ENCODE data around the gene SYNCRIP. TPM values are rescaled to one million over a fixed set of nuclear protein-coding genes. Genes with fewer than 3 reads are reported as not detected.
"Not testable (repeated sequence)": the region's sequence is repeated elsewhere in the genome, so short reads cannot be mapped to it uniquely, and the experiment has no call there.

The SYNCRIP gene
- total RNA-seq, 1 donor = 52.4 TPM

DNA sequence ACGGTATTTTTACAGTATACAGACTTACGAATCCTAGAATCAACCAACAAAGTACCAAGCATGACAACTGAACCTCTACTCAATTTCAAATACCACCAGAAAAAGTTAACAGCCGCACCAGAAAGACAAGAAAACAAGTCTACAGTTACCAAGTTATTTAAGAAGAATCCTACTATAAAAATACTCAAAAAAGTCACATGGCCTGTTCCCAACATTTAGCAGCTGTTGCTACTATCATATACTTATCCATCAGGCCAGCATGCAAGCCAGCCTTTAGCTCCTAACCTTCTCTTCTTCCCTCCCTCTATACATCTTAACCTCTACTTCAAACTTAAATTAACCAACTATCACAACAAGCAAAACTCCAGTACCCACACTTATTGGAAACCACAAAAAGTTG, 1.9 kb downstream of the SYNCRIP start:
- Histone ChIP-seq H3K9me3 (ENCODE audit: low read depth, low read length) (no peaks in the 10 kb centered on the region), H3K4me3 (ENCODE audit: low read length) (peak overlapping the region; percentile 100), H3K4me1 (ENCODE audit: insufficient read depth, low read length) (peaks cover 44% of the 10 kb centered on the region), H3K27me3 (ENCODE audit: insufficient read depth, low read length) (no peaks in the 10 kb centered on the region)

DNA sequence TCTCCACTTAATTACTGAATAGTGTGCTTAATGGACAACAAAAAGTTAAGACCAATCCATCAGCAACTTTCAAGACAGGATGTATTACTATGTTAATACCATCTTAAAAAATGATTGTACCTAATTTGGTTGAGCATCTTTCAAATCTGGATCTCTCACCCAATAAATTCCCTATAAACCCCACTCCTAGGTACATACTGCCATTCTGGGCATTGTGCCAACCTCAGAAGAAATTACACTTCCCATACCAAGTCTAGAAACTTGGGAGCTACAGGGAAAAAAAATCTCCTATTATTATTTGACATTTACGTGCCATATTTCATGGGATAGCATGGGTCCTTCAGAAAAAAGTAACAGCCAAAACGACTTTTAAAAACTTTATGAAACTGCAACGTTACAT, 5.1 kb downstream of the SYNCRIP start:
- H3K27me3 ChIP-seq (ENCODE audit: insufficient read depth, low read length) = no peaks in the 10 kb centered on the region
- H3K9me3 ChIP-seq (ENCODE audit: low read depth, low read length) = no peaks in the 10 kb centered on the region
- no peak overlapping the region for H3K4me3 ChIP-seq (ENCODE audit: low read length)
- peaks cover 26% of the 10 kb centered on the region for H3K4me1 ChIP-seq (ENCODE audit: insufficient read depth, low read length)

DNA sequence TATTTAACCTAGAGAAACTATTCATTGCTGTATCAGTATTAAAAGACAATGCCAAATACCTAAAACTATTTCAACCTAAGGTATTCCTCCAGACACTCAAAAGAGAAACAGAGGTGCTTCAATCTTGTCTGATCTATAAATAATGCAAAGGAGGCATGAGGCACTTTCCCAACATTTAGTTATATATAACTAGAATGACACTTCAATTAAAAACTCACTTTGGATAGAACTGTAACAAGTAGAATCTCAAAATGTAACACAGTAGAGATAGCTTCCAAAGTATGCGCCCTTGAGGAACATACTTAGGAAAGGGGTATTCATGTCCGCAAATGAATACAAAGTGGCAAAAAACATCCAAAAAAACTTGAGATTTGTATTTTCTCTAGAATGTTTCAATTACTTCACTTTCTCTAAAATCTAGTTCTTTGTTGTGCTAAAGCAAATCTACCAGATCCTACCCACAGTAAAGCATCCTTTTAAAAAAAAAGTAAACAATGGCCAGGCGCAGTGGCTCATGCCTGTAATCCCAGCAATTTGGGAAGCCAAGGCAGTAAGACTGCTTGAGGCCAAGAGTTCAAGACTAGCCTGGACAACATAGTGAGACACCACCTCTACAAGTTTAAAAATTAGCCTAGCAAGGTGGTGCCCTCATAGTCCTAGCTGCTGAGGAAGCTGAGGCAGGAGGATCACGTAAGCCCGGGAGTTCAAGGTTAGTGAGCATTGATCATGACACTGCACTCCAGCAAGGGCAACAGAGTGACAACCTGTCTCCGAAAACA, 10.3 kb downstream of the SYNCRIP start:
- Histone ChIP-seq H3K4me1 (ENCODE audit: insufficient read depth, low read length) (no peaks in the 10 kb centered on the region), H3K27me3 (ENCODE audit: insufficient read depth, low read length) (no peaks in the 10 kb centered on the region), H3K4me3 (ENCODE audit: low read length) (no peak overlapping the region), H3K9me3 (ENCODE audit: low read depth, low read length) (no peaks in the 10 kb centered on the region)

DNA sequence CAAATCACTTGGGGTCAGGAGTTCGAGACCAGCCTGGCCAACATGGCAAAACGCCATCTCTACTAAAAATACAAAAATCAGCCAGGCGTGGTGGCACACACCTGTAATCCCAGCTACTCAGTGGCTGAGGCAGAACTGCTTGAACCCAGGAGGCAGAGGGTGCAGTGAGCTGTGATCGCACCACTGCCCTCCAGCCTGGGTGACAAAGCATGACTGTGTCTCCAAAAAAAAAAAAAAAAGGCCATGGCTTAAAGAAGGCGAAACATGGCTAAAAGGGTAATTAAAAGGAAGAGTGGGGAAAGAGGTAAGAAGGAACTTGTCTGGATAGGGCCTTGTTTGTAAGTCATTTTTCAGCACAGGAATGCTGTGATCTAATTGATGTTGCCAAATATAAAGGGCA, 11.6 kb downstream of the SYNCRIP start:
- not testable (repeated sequence) for H3K4me1 ChIP-seq (ENCODE audit: insufficient read depth, low read length); H3K27me3 ChIP-seq (ENCODE audit: insufficient read depth, low read length); H3K9me3 ChIP-seq (ENCODE audit: low read depth, low read length); H3K4me3 ChIP-seq (ENCODE audit: low read length)

DNA sequence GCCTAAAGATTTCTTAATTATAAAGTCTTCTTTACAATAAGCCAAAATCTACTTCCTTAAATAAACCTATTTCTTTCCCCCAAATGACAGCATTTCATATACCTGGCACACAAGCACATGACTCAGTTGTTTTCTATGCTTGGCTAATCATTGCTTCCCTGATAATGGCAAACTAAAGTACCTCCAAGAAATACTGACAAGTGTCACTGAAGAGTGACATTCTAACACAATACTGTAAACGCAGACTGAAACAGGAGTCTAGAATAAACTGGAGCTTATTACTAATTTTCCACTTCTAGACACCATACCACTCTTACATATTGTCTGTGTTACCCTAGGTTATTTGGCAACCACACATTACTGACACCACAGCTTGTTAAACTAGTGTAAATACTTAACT, 14.3 kb downstream of the SYNCRIP start:
- H3K4me1 ChIP-seq (ENCODE audit: insufficient read depth, low read length) = no peaks in the 10 kb centered on the region

DNA sequence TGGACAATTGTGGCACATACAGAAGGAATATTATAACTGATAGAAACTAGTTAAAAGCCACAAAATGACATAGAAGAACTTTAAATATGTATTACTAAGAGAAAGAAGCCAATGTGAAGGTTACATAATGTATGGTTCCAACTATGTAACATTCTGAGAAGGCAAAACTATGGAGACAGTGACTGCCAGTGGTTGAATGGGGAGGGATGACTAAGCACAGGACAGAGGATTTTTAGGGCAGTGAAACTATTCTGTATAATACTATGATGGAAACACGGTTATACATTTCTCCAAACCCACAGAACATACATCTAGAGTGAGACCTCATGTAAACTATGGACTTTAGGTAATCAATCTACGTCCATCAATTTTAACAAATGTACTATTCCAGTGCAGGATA, 22.4 kb downstream of the SYNCRIP start:
- H3K27me3 ChIP-seq (ENCODE audit: insufficient read depth, low read length) = no peaks in the 10 kb centered on the region
- no peaks in the 10 kb centered on the region for H3K9me3 ChIP-seq (ENCODE audit: low read depth, low read length)
- H3K4me3 ChIP-seq (ENCODE audit: low read length) = no peak overlapping the region
- H3K4me1 ChIP-seq (ENCODE audit: insufficient read depth, low read length) = no peaks in the 10 kb centered on the region

More for the DNA sequence above, 14.3 kb downstream of the SYNCRIP start:
- Histone ChIP-seq H3K27me3 (ENCODE audit: insufficient read depth, low read length) (no peaks in the 10 kb centered on the region), H3K9me3 (ENCODE audit: low read depth, low read length) (no peaks in the 10 kb centered on the region), H3K4me3 (ENCODE audit: low read length) (no peak overlapping the region)

DNA sequence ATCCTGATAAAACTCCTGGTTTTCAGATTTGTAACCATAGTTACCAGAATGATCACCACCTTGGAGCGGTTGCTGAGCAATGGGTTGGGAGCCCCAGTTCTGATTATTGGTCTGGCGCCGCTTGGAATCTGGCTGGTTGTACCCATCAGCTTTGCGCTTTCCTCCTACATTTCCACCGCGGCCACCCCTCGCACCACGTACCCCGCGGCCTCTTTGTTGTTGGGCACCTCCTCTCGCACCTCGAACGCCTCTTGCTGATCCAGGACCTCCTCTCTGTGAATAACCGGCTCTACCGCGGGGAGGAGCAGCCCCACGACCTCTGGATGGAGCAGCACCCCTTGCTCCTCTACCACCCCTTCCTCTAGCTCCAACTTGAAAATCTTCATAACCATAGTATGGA, 27.9 kb downstream of the SYNCRIP start:
- Histone ChIP-seq H3K27me3 (ENCODE audit: insufficient read depth, low read length) (no peaks in the 10 kb centered on the region), H3K9me3 (ENCODE audit: low read depth, low read length) (no peaks in the 10 kb centered on the region), H3K4me3 (ENCODE audit: low read length) (no peak overlapping the region), H3K4me1 (ENCODE audit: insufficient read depth, low read length) (no peaks in the 10 kb centered on the region)

DNA sequence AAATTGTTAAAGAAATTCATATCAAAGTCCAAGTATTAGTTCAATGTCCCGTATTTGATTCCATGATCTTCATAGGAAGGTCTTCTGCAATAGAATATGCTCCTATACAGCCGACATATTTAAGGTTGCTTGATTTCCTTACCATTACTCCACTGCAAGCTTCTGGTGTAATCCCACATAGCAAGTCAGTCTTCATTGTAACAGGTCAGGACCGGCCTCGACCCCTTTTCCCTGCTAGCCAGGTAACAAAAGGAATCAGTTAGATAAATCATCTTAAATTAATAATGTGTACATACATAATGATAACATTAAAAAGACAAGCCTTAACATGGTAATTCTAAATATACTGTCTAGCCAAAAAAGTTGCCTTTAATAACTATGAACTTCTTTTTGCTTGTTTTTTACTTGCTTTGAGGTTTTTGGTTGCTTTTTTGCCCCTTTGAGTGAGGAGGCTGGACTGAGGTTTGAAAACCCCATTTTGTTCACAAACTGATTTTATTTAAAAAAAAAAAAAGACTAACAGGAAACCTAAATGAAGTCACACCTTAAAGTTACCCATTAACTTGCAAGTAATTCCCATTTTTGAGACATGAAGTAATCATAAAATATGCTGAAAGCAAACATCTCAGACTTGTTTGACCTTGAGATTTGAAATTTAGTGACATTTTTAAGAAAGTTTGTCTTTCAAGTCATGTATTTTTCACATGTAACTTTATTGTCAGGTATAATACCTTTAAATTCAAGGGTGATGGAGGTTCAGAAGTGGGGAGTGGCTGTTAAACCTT, 29.8 kb downstream of the SYNCRIP start:
- no peaks in the 10 kb centered on the region for H3K27me3 ChIP-seq (ENCODE audit: insufficient read depth, low read length)
- no peaks in the 10 kb centered on the region for H3K9me3 ChIP-seq (ENCODE audit: low read depth, low read length)
- no peak overlapping the region for H3K4me3 ChIP-seq (ENCODE audit: low read length)
- H3K4me1 ChIP-seq (ENCODE audit: insufficient read depth, low read length) = no peaks in the 10 kb centered on the region

DNA sequence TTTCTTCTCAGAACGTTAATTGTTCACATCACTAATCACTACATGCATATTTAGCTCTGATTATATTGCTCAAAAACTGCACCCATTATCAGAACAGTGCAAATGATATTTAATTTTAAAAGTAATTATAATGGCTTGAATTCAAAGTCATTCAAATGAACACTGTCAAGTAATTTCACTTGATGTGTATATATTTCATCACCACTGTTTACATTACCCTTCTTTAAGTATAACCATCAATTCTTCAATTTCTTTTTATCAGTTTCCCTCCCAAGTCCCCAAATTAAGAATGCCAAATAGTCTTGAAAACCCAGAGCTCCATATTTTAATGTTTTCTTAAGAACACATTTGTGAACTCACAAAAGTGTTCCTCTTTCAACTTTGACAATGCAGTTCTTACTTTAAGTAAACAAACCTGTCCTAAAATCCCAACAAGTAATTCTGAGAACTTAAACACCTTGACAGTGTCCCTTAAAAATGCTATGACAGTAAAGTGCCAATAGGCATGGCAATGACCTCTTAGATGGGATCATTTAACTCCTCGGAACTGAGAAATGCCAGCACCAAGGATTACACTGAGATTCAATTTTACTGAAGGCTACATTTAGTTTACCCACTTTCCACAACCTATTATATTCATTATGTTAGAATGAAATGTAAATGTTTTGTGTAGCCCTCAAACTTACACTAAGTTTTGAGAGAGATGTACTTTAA, 32.3 kb downstream of the SYNCRIP start:
- Histone ChIP-seq H3K27me3 (ENCODE audit: insufficient read depth, low read length) (no peaks in the 10 kb centered on the region), H3K4me1 (ENCODE audit: insufficient read depth, low read length) (no peaks in the 10 kb centered on the region), H3K9me3 (ENCODE audit: low read depth, low read length) (no peaks in the 10 kb centered on the region), H3K4me3 (ENCODE audit: low read length) (no peak overlapping the region)

DNA sequence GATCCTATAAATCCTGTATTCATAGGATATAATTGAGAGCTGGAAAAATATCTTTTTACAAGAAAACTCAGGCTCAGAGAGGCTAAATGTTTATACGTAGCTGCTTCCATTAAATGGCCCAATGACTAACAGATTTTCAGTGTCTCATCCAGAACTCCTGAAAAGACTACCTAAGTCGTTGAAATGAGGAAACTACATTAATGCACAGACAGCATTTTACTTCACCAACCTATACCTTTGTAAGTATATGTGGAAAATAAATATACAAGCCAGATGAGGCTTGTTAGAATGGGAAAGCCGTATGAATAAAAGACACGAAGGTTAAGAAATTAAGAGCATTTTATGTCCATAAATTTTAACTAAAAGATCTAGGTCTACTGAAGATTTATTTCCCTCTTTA, 40.6 kb downstream of the SYNCRIP start:
- Histone ChIP-seq H3K4me1 (ENCODE audit: insufficient read depth, low read length) (no peaks in the 10 kb centered on the region), H3K4me3 (ENCODE audit: low read length) (no peak overlapping the region), H3K27me3 (ENCODE audit: insufficient read depth, low read length) (no peaks in the 10 kb centered on the region), H3K9me3 (ENCODE audit: low read depth, low read length) (no peaks in the 10 kb centered on the region)

DNA sequence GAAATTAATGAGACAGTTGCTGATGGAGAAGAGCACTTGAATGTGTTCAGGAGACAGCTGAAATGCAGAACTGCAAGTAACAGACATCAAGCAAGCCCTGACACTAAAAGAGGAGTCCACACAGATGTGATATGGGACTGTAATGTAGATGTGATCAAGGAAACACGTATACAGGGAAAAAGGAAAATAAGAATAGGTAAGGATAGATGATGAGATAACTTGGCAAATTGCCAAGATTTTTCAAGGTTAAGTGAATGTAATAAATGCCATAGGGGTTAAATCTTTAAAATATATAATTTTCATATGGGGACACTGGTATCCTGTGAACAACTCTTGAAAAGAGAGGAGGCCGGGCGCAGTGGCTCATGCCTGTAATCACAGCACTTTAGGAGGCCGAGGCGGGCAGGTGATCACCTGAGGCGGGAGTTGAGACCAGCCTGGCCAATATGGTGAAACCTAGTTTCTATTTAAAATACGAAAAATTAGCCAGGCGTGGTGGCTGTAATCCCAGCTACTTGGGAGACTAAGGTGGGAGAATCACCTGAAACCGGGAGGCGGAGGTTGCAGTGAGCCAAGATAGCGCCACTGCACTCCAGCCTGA, 41.9 kb downstream of the SYNCRIP start:
- H3K27me3 ChIP-seq (ENCODE audit: insufficient read depth, low read length) = no peaks in the 10 kb centered on the region

DNA sequence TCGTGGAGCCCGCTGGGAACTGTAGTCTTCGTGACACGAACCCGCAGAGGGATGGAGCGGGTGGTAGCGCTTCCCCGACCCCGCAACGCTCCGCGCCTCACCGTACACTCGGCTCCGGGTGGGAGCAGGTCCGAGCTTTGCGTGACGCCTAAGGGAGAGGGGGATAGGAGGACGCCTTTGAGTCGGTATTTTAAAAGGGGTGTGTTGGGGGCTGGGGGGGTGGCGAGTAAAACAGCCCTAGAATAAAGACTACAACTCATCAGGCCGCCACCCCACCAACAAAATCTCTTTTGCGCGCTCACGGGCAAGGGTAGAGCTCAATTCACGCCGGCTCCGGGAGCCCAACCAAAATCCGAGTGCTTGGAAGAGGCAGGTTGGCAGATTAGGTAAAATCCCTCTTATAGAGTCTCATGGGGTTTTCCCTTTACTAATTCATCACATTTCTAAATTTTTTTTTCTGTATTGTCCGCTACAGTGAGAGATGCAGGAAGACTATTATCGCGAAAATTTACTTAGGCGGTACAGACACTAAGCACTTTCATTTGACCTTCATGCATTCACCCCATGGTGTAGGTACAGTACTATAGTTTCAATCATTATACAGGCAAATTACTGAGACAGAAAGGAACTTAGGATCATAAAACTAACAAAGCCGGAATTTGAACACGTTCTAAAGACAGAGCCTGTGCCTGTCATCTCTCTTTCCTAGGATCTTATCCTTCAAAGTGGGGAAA, 48.3 kb downstream of the SYNCRIP start:
- H3K27me3 ChIP-seq (ENCODE audit: insufficient read depth, low read length) = no peaks in the 10 kb centered on the region
- H3K4me1 ChIP-seq (ENCODE audit: insufficient read depth, low read length) = peaks cover 19% of the 10 kb centered on the region
- H3K4me3 ChIP-seq (ENCODE audit: low read length) = peak overlapping the region; percentile 73
- H3K9me3 ChIP-seq (ENCODE audit: low read depth, low read length) = no peaks in the 10 kb centered on the region

More for the DNA sequence above, 41.9 kb downstream of the SYNCRIP start:
- Histone ChIP-seq H3K9me3 (ENCODE audit: low read depth, low read length) (no peaks in the 10 kb centered on the region), H3K4me1 (ENCODE audit: insufficient read depth, low read length) (no peaks in the 10 kb centered on the region), H3K4me3 (ENCODE audit: low read length) (no peak overlapping the region)

DNA sequence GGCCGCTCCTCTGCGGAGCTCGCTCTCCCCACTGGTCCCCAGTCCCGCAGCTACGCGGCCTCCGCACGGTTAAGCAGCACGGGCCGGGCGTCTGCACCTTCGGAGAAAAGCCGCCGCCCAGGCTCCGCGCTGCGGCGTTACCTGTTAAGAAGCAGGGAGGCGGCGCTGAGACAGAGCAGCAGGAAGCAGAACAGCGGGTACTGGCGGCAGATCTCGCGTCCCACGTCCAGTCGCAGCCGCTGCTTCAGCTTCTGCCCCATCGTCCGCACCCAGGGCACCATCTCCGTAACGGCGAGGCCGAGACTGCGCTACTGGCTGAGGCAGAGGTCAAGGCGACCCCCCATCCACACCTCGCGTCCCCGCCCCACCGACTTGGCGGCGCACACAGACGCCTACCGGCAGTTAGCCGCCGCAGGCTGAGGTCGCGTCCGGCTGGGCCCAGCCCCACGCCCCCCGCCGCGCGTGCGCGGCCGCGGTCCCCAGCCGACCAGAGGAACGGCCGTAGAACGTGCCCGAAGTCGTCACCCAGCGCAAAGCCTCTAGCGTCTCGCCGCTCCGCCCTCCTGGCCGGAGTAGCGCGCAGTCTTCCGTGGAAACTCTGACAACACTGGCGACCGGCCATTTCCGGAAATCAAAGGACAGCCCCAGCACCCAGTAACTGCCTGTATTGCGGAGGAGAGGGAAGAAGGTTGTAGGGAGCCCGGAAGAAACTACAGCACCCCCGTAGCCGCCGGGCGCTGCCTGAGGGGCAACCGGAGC, 49.1 kb downstream of the SYNCRIP start, which contains the start of gene SNX14:
SNX14 (minus strand) TSS at position 421 of the 759 bp plus-strand sequence; CDS start at position 281, 140 bp downstream.
- H3K4me1 ChIP-seq (ENCODE audit: insufficient read depth, low read length) = peaks cover 19% of the 10 kb centered on the region
- no peaks in the 10 kb centered on the region for H3K27me3 ChIP-seq (ENCODE audit: insufficient read depth, low read length)
- no peaks in the 10 kb centered on the region for H3K9me3 ChIP-seq (ENCODE audit: low read depth, low read length)
- peak within 1 kb of the TSS; percentile 73 for H3K4me3 ChIP-seq (ENCODE audit: low read length)

DNA sequence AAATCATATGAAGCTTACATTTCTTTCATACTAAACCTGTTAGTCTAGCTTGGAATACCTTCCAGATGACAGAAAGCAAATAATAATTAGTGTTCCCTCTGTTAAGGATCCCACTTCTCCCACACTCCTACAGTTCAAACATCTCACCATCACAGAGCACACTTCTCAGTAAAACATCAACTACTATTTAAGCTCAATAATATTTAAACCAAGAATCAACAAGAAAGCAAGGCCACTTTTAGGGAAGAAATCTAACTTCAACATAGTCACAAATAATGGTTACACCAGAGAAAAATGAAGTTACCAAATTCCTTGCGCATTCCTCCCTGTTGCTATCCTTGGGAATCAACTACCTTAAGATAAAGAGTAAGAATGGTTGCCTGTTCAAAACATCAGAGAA, 50.7 kb downstream of the SYNCRIP start:
- Histone ChIP-seq H3K9me3 (ENCODE audit: low read depth, low read length) (no peaks in the 10 kb centered on the region), H3K27me3 (ENCODE audit: insufficient read depth, low read length) (no peaks in the 10 kb centered on the region), H3K4me3 (ENCODE audit: low read length) (no peak overlapping the region), H3K4me1 (ENCODE audit: insufficient read depth, low read length) (peaks cover 19% of the 10 kb centered on the region)
